ENCODE results near the gene EPX.
A peak's percentile ranks its signal among the peaks of the same experiment; 100 is the strongest.

Gene EPX

DNA sequence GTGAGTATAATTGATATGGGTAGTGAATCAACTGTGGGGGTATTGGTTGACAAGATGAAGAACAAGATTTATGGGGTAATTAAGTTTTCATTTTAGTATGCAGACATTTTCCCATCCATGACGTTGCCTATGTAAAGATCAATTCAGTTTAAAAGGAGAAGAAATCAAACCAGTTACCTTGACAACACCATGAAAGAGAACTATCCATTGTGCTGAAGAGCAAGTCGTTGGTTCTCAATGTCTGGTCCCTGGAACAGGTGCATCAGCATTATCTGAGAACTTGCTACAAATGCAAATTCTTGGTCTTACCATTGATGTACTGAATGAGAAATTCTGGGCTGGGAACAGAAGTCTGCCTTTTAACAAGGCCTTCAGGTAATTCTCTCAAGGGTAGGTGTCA, 26.5 kb upstream of the EPX start:
- no peaks in the 10 kb centered on the region for H3K4me1 ChIP-seq (ENCODE audit: control insufficient read depth, insufficient read depth, low read length)
- TF ChIP-seq, protein P1, sequence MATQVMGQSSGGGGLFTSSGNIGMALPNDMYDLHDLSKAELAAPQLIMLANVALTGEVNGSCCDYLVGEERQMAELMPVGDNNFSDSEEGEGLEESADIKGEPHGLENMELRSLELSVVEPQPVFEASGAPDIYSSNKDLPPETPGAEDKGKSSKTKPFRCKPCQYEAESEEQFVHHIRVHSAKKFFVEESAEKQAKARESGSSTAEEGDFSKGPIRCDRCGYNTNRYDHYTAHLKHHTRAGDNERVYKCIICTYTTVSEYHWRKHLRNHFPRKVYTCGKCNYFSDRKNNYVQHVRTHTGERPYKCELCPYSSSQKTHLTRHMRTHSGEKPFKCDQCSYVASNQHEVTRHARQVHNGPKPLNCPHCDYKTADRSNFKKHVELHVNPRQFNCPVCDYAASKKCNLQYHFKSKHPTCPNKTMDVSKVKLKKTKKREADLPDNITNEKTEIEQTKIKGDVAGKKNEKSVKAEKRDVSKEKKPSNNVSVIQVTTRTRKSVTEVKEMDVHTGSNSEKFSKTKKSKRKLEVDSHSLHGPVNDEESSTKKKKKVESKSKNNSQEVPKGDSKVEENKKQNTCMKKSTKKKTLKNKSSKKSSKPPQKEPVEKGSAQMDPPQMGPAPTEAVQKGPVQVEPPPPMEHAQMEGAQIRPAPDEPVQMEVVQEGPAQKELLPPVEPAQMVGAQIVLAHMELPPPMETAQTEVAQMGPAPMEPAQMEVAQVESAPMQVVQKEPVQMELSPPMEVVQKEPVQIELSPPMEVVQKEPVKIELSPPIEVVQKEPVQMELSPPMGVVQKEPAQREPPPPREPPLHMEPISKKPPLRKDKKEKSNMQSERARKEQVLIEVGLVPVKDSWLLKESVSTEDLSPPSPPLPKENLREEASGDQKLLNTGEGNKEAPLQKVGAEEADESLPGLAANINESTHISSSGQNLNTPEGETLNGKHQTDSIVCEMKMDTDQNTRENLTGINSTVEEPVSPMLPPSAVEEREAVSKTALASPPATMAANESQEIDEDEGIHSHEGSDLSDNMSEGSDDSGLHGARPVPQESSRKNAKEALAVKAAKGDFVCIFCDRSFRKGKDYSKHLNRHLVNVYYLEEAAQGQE (tag by site-specific recombination; IDR thresholded peaks at IDR 0.05): peak; percentile 88
- TF ChIP-seq, protein P2, sequence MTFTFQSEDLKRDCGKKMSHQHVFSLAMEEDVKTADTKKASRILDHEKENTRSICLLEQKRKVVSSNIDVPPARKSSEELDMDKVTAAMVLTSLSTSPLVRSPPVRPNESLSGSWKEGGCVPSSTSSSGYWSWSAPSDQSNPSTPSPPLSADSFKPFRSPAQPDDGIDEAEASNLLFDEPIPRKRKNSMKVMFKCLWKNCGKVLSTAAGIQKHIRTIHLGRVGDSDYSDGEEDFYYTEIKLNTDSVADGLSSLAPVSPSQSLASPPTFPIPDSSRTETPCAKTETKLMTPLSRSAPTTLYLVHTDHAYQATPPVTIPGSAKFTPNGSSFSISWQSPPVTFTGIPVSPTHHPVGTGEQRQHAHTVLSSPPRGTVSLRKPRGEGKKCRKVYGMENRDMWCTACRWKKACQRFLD (tag by site-specific recombination; IDR thresholded peaks at IDR 0.05): no peak
- no peak for TF ChIP-seq ZNF596 (tag by site-specific recombination; IDR thresholded peaks at IDR 0.05)
- no peak for TF ChIP-seq ZNF530 (tag by site-specific recombination; IDR thresholded peaks at IDR 0.05; ENCODE audit: low read depth)
- TF ChIP-seq ZNF138 (tag by site-specific recombination; IDR thresholded peaks at IDR 0.05; ENCODE audit: borderline replicate concordance): no peak
- TF ChIP-seq GFI1B (tag by site-specific recombination; IDR thresholded peaks at IDR 0.05): no peak
- POLR2A ChIA-PET: no interaction called here
- CTCF ChIA-PET: interaction anchor here (1.0 kb wide), 1 partner anchor 10 kb away, joined by 4 read pairs; no protein-coding TSS in a partner anchor
- no peaks in the 10 kb centered on the region for H3K36me3 ChIP-seq (ENCODE audit: control insufficient read depth in 2 of 2, insufficient read depth in 1 of 2, low read length in 2 of 2)
- no peak overlapping the region for H3K4me3 ChIP-seq (ENCODE audit: low read depth, low read length)
- H3K9me3 ChIP-seq (ENCODE audit: control insufficient read depth, insufficient read depth, low read depth, low read length): no peaks in the 10 kb centered on the region; the same call in 1 of the 2 replicates
- no peak overlapping the region for H3K27ac ChIP-seq (ENCODE audit: extremely low read depth, low read depth, low read length)

DNA sequence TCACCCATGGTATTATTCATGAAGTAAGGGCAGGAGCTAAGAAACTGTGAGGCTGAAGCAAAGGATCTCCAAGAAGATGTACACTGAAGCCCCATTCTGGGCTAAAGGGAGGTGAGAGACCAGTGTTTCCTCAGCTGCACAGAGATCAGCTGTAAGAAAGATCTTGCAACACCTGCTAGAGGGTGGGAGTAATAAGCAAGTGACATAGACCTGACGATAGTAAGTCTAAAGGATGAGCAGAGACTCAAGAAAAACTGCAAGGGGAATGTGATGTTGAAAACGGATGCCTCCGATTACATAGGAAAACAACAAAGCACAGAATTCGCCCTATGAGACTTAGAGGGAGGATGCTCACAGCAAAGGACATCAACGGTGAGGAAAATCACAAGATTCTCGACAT, 25.8 kb upstream of the EPX start, which contains the start of gene OR4D2:
Gene OR4D2 (plus strand): TSS at position 301 of the 400 bp plus-strand sequence. CDS start 2,674 bp downstream, outside the sequence.
- Histone ChIP-seq H3K9me3 (ENCODE audit: control insufficient read depth, insufficient read depth, low read depth, low read length) (no peaks in the 10 kb centered on the region; the same call in 1 of the 2 replicates), H3K4me3 (ENCODE audit: low read depth, low read length) (no peak within 1 kb of the TSS), H3K4me1 (ENCODE audit: control insufficient read depth, insufficient read depth, low read length) (no peaks in the 10 kb centered on the region), H3K36me3 (ENCODE audit: control insufficient read depth in 2 of 2, insufficient read depth in 1 of 2, low read length in 2 of 2) (no peaks in the 10 kb centered on the region), H3K27ac (ENCODE audit: extremely low read depth, low read depth, low read length) (no peak within 1 kb of the TSS)
- TF ChIP-seq, protein P3, sequence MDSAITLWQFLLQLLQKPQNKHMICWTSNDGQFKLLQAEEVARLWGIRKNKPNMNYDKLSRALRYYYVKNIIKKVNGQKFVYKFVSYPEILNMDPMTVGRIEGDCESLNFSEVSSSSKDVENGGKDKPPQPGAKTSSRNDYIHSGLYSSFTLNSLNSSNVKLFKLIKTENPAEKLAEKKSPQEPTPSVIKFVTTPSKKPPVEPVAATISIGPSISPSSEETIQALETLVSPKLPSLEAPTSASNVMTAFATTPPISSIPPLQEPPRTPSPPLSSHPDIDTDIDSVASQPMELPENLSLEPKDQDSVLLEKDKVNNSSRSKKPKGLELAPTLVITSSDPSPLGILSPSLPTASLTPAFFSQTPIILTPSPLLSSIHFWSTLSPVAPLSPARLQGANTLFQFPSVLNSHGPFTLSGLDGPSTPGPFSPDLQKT (IDR thresholded peaks at IDR 0.05; ENCODE audit: borderline replicate concordance, low read depth, low read length): no peak
- TF ChIP-seq REPIN1 (tag by site-specific recombination; IDR thresholded peaks at IDR 0.05; ENCODE audit: low read depth): no peak
- TF ChIP-seq, protein P4, sequence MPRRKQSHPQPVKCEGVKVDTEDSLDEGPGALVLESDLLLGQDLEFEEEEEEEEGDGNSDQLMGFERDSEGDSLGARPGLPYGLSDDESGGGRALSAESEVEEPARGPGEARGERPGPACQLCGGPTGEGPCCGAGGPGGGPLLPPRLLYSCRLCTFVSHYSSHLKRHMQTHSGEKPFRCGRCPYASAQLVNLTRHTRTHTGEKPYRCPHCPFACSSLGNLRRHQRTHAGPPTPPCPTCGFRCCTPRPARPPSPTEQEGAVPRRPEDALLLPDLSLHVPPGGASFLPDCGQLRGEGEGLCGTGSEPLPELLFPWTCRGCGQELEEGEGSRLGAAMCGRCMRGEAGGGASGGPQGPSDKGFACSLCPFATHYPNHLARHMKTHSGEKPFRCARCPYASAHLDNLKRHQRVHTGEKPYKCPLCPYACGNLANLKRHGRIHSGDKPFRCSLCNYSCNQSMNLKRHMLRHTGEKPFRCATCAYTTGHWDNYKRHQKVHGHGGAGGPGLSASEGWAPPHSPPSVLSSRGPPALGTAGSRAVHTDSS (tag by site-specific recombination; IDR thresholded peaks at IDR 0.05): no peak
- TF ChIP-seq, protein P5, sequence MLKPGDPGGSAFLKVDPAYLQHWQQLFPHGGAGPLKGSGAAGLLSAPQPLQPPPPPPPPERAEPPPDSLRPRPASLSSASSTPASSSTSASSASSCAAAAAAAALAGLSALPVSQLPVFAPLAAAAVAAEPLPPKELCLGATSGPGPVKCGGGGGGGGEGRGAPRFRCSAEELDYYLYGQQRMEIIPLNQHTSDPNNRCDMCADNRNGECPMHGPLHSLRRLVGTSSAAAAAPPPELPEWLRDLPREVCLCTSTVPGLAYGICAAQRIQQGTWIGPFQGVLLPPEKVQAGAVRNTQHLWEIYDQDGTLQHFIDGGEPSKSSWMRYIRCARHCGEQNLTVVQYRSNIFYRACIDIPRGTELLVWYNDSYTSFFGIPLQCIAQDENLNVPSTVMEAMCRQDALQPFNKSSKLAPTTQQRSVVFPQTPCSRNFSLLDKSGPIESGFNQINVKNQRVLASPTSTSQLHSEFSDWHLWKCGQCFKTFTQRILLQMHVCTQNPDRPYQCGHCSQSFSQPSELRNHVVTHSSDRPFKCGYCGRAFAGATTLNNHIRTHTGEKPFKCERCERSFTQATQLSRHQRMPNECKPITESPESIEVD (tag by site-specific recombination; IDR thresholded peaks at IDR 0.05): no peak
- TF ChIP-seq ZNF707 (tag by site-specific recombination; IDR thresholded peaks at IDR 0.05): no peak
- no peak for TF ChIP-seq BCL11A (tag by site-specific recombination; IDR thresholded peaks at IDR 0.05; ENCODE audit: low read depth)
- TF ChIP-seq ZNF600 (tag by site-specific recombination; IDR thresholded peaks at IDR 0.05): no peak
- TF ChIP-seq ZNF621 (tag by site-specific recombination; IDR thresholded peaks at IDR 0.05): no peak
- no peak for TF ChIP-seq ZNF548 (tag by site-specific recombination; IDR thresholded peaks at IDR 0.05)
- TF ChIP-seq SP7 (tag by site-specific recombination; IDR thresholded peaks at IDR 0.05): no peak
- TF ChIP-seq ZNF2 (tag by site-specific recombination; IDR thresholded peaks at IDR 0.05): no peak
- TF ChIP-seq YY2 (tag by site-specific recombination; IDR thresholded peaks at IDR 0.05): no peak
- TF ChIP-seq ZSCAN23 (tag by site-specific recombination; IDR thresholded peaks at IDR 0.05): no peak
- TF ChIP-seq, protein P6, sequence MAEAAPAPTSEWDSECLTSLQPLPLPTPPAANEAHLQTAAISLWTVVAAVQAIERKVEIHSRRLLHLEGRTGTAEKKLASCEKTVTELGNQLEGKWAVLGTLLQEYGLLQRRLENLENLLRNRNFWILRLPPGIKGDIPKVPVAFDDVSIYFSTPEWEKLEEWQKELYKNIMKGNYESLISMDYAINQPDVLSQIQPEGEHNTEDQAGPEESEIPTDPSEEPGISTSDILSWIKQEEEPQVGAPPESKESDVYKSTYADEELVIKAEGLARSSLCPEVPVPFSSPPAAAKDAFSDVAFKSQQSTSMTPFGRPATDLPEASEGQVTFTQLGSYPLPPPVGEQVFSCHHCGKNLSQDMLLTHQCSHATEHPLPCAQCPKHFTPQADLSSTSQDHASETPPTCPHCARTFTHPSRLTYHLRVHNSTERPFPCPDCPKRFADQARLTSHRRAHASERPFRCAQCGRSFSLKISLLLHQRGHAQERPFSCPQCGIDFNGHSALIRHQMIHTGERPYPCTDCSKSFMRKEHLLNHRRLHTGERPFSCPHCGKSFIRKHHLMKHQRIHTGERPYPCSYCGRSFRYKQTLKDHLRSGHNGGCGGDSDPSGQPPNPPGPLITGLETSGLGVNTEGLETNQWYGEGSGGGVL (tag by site-specific recombination; IDR thresholded peaks at IDR 0.05): no peak
- TF ChIP-seq GLI4 (tag by site-specific recombination; IDR thresholded peaks at IDR 0.05): no peak
- no peak for TF ChIP-seq TCF7L2 (IDR thresholded peaks at IDR 0.05; ENCODE audit: borderline replicate concordance, low read depth, low read length)
- no peak for TF ChIP-seq WT1 (tag by site-specific recombination; IDR thresholded peaks at IDR 0.05)
- ChIA-PET POLR2A (no interaction called here), CTCF (interaction anchor here (0.6 to 1.8 kb wide), 4 partner anchors 33 to 286 kb away, joined by 4 to 5 read pairs (median 4); no protein-coding TSS in a partner anchor)
